Erythroblast (primary cell): ENCODE data around the gene NMRK2.

Source experiments
- GATA1 ChIP-seq: IDR thresholded peaks from 2 replicates; pipeline ENCODE4 v1.6.1; 2011; ENCODE audit warnings: low read depth, mild to moderate bottlenecking, control low read depth, low read length, moderate library complexity
- POLR2A ChIP-seq: IDR thresholded peaks from 2 replicates; pipeline ENCODE4 v1.6.1; 2011; ENCODE audit warnings: mild to moderate bottlenecking, low read length

- TF ChIP-seq POLR2A (no peak), GATA1 (no peak)
Measured at GRCh38 chr19:3931041-3931440, 1.8 kb upstream of the NMRK2 start.
